ENCODE measurements around the gene EXTL2.
"Not testable (repeated sequence)": the region's sequence is repeated elsewhere in the genome, so short reads cannot be mapped to it uniquely, and the experiment has no call there.

Gene EXTL2

GRCh38 chr1:100883963-100884362 lies 10.7 kb downstream of the EXTL2 start:
- TF ChIP-seq GATA1 (IDR thresholded peaks at IDR 0.05; ENCODE audit: low read depth, low read length) (no peak), POLR2A (IDR thresholded peaks at IDR 0.05; ENCODE audit: low read length) (no peak)
- peak in 1 of 2 experiments; percentile 2 for DNase-seq

- TF ChIP-seq GATA1 (IDR thresholded peaks at IDR 0.05; ENCODE audit: low read depth, low read length) (no peak), POLR2A (IDR thresholded peaks at IDR 0.05; ENCODE audit: low read length) (no peak)
- peak; percentile 8 to 23 for DNase-seq
Observed at GRCh38 chr1:100882698-100883097, 11.9 kb downstream of the EXTL2 start.

GRCh38 chr1:100881687-100882086 lies 13.0 kb downstream of the EXTL2 start:
- TF ChIP-seq GATA1 (IDR thresholded peaks at IDR 0.05; ENCODE audit: low read depth, low read length), result no peak
- TF ChIP-seq POLR2A (IDR thresholded peaks at IDR 0.05; ENCODE audit: low read length), result no peak
- no peak for DNase-seq

- no peak for TF ChIP-seq GATA1 (IDR thresholded peaks at IDR 0.05; ENCODE audit: low read depth, low read length)
- TF ChIP-seq POLR2A (IDR thresholded peaks at IDR 0.05; ENCODE audit: low read length), result no peak
- DNase-seq, result no peak
Observed at GRCh38 chr1:100879422-100879821, 15.2 kb downstream of the EXTL2 start.

- no peak for DNase-seq
Observed at GRCh38 chr1:100876291-100876690, 18.4 kb downstream of the EXTL2 start.

GRCh38 chr1:100875228-100875627 lies 19.4 kb downstream of the EXTL2 start:
- no peak for DNase-seq
- no peak for TF ChIP-seq POLR2A (IDR thresholded peaks at IDR 0.05; ENCODE audit: low read length)
- no peak for TF ChIP-seq GATA1 (IDR thresholded peaks at IDR 0.05; ENCODE audit: low read depth, low read length)

More at GRCh38 chr1:100876291-100876690, 18.4 kb downstream of the EXTL2 start:
- no peak for TF ChIP-seq POLR2A (IDR thresholded peaks at IDR 0.05; ENCODE audit: low read length)
- TF ChIP-seq GATA1 (IDR thresholded peaks at IDR 0.05; ENCODE audit: low read depth, low read length), result no peak

- TF ChIP-seq GATA1 (IDR thresholded peaks at IDR 0.05; ENCODE audit: low read depth, low read length), result no peak
- TF ChIP-seq POLR2A (IDR thresholded peaks at IDR 0.05; ENCODE audit: low read length), result no peak
- DNase-seq, result no peak
Observed at GRCh38 chr1:100874433-100874832, 20.2 kb downstream of the EXTL2 start.

- DNase-seq, result no peak
- TF ChIP-seq GATA1 (IDR thresholded peaks at IDR 0.05; ENCODE audit: low read depth, low read length) (no peak), POLR2A (IDR thresholded peaks at IDR 0.05; ENCODE audit: low read length) (no peak)
Observed at GRCh38 chr1:100869996-100870395, 24.6 kb downstream of the EXTL2 start.

- no peak for TF ChIP-seq POLR2A (IDR thresholded peaks at IDR 0.05; ENCODE audit: low read length)
- peak; percentile 35 to 67 for DNase-seq
Observed at GRCh38 chr1:100868364-100868995, 26.2 kb downstream of the EXTL2 start.

GRCh38 chr1:100866901-100867206 lies 27.8 kb downstream of the EXTL2 start:
- DNase-seq, result no peak
- no peak for TF ChIP-seq GATA1 (IDR thresholded peaks at IDR 0.05; ENCODE audit: low read depth, low read length)
- no peak for TF ChIP-seq POLR2A (IDR thresholded peaks at IDR 0.05; ENCODE audit: low read length)

- no peak for TF ChIP-seq GATA1 (IDR thresholded peaks at IDR 0.05; ENCODE audit: low read depth, low read length)
- TF ChIP-seq POLR2A (IDR thresholded peaks at IDR 0.05; ENCODE audit: low read length), result no peak
- DNase-seq, result peak; percentile 20 to 45
Observed at GRCh38 chr1:100866041-100866900, 28.4 kb downstream of the EXTL2 start.

- DNase-seq, result no peak
- TF ChIP-seq GATA1 (IDR thresholded peaks at IDR 0.05; ENCODE audit: low read depth, low read length), result no peak
- no peak for TF ChIP-seq POLR2A (IDR thresholded peaks at IDR 0.05; ENCODE audit: low read length)
Observed at GRCh38 chr1:100862591-100862990, 32.1 kb downstream of the EXTL2 start.

- DNase-seq, result no peak
- TF ChIP-seq POLR2A (IDR thresholded peaks at IDR 0.05; ENCODE audit: low read length) (no peak), GATA1 (IDR thresholded peaks at IDR 0.05; ENCODE audit: low read depth, low read length) (no peak)
Observed at GRCh38 chr1:100861379-100861778, 33.3 kb downstream of the EXTL2 start.

GRCh38 chr1:100860397-100860991 lies 34.1 kb downstream of the EXTL2 start:
- DNase-seq, result no peak
- TF ChIP-seq GATA1 (IDR thresholded peaks at IDR 0.05; ENCODE audit: low read depth, low read length) (no peak), POLR2A (IDR thresholded peaks at IDR 0.05; ENCODE audit: low read length) (no peak)

GRCh38 chr1:100855116-100855515 lies 39.5 kb downstream of the EXTL2 start:
- DNase-seq, result not testable (repeated sequence)

Measured in erythroblast (primary cell).